ENCODE measurements around the gene PRKCH. TPM values are rescaled to one million over a fixed set of nuclear protein-coding genes. Genes with fewer than 3 reads are reported as not detected.

The PRKCH gene
- total RNA-seq, 1 experiment from 2014 or later: 5.2 TPM

- Histone ChIP-seq H4K91ac (ENCODE audit: insufficient read length, low read depth, low read length) (no peak overlapping the region), H3K23ac (ENCODE audit: insufficient read length, low read depth, low read length) (no peak overlapping the region), H3K14ac (ENCODE audit: insufficient read depth, low read length) (no peak overlapping the region), H2BK20ac (ENCODE audit: low read depth, low read length, poor library complexity, severe bottlenecking) (no peak overlapping the region), H3K18ac (ENCODE audit: insufficient read length, low read depth, low read length) (no peak overlapping the region), H4K20me1 (ENCODE audit: control insufficient read depth, insufficient read depth, insufficient read length) (no peaks in the 10 kb centered on the region), H2BK12ac (ENCODE audit: insufficient read length, low read depth, low read length) (no peak overlapping the region), H2BK5ac (ENCODE audit: insufficient read length, low read length) (no peak overlapping the region), H3K56ac (ENCODE audit: insufficient read length, low read depth, low read length) (no peak overlapping the region), H3K9me3 (ENCODE audit: control insufficient read depth, low read depth, low read length) (no peaks in the 10 kb centered on the region), H2BK15ac (ENCODE audit: low read depth, low read length) (no peak overlapping the region), H2AK5ac (ENCODE audit: insufficient read length, low read length) (no peak overlapping the region), H3K79me1 (ENCODE audit: insufficient read depth, low read depth, low read length, poor library complexity, severe bottlenecking) (no peaks in the 10 kb centered on the region), H4K8ac (replicated peaks; ENCODE audit: insufficient read length, low read depth, low read length) (no peak overlapping the region), H3K23me2 (ENCODE audit: insufficient read length, low read depth, low read length, poor library complexity, severe bottlenecking) (no peaks in the 10 kb centered on the region), H3K4ac (ENCODE audit: low read depth, low read length) (no peak overlapping the region), H3T11ph (ENCODE audit: low read length) (no peak overlapping the region), H2BK120ac (ENCODE audit: low read depth, low read length, poor library complexity, severe bottlenecking) (no peak overlapping the region), H4K5ac (ENCODE audit: insufficient read length, low read depth, low read length) (no peak overlapping the region), H3K4me2 (ENCODE audit: insufficient read depth, insufficient read length, low read length) (no peak overlapping the region), H3K9ac (ENCODE audit: extremely low read depth, insufficient read length, low read length) (no peak overlapping the region), H3K27ac (ENCODE audit: insufficient read length, low read depth, low read length) (no peak overlapping the region), H3K4me1 (ENCODE audit: insufficient read depth, low read length) (no peaks in the 10 kb centered on the region), H2AFZ (ENCODE audit: low read length) (no peak overlapping the region), H3K27me3 (ENCODE audit: insufficient read depth, low read length) (no peaks in the 10 kb centered on the region), H3K79me2 (ENCODE audit: insufficient read depth, low read length) (no peaks in the 10 kb centered on the region)
- no peak for TF ChIP-seq CTCF (conservative IDR thresholded peaks at IDR 0.05)
- Mint-ChIP-seq H3K4me1 (peaks cover 2 to 14% of the 10 kb centered on the region in 2 experiments; a peak in 3 of 4 replicates), H3K36me3 (ENCODE audit: insufficient read depth in 1 of 3, low read depth in 3 of 3) (no peaks in the 10 kb centered on the region), H3K9me3 (no peaks in the 10 kb centered on the region), H3K27ac (no peak overlapping the region), H3K4me3 (no peak overlapping the region), H3K27me3 (ENCODE audit: low read depth) (no peaks in the 10 kb centered on the region)
- WGBS (ENCODE audit: extremely low coverage, insufficient read length, low lambda C conversion rate): no CpG with 5 or more reads among the region's 2 CpGs
- DNase-seq: no peak
These were observed 130.1 kb downstream of the PRKCH start for GRCh38 chr14:61451491-61451890.
